IMR-90 (cell line): ENCODE measurements around the gene CPTP. TPM values are rescaled to one million over a fixed set of nuclear protein-coding genes. Genes with fewer than 3 reads are reported as not detected.

Experiments
- ATAC-seq: fragments of 200-7000 bp; cut with Tn5 transposase; 2 replicates; pipeline ENCODE4 v1.9.1; 2020; ENCODE audit warnings: low read depth, mild to moderate bottlenecking, moderate library complexity
- BruUV-seq: library from RNA; stranded (reverse); fragments of 400-500 nt; replicated peaks from 2 replicates; lab custom pipeline; 2021; lab: Mats Ljungman, UMichigan
- CTCF ChIA-PET: fragments of 300-600 bp; formaldehyde crosslinking; extraction: SDS; loops from one replicate; lab custom pipeline; 2021; ENCODE audit warnings: antibody characterized with exemption; lab: Yijun Ruan, JAX
- POLR2A ChIA-PET: fragments of 300-600 bp; sonication (Branson Sonifier 250); formaldehyde crosslinking; loops from one replicate; lab custom pipeline; 2022; ENCODE audit warnings: antibody characterized with exemption; ENCODE audit not compliant: unreplicated experiment; lab: Charles Lee
- DNase-seq: peaks from one replicate; pipeline ENCODE4 v3.0.0; 2013
- H2AFZ ChIP-seq: replicated peaks from 2 replicates; pipeline ENCODE3; 2013; ENCODE audit warnings: low read length, mild to moderate bottlenecking; ENCODE audit not compliant: poor library complexity
- H2AK5ac ChIP-seq: 2 replicates; pipeline ENCODE4 v1.6.1; 2013; ENCODE audit warnings: low read depth, low read length, inconsistent platforms
- H2AK9ac ChIP-seq: replicated peaks from 2 replicates; pipeline ENCODE3; 2013; ENCODE audit warnings: mild to moderate bottlenecking, low read depth, low read length, moderate library complexity; ENCODE audit not compliant: poor library complexity
- H2BK120ac ChIP-seq: 2 replicates; pipeline ENCODE4 v1.6.1; 2013; ENCODE audit warnings: low read depth, low read length, inconsistent platforms
- H2BK15ac ChIP-seq: 3 replicates; pipeline ENCODE4 v1.6.1; 2013; ENCODE audit warnings: low read depth, low read length, inconsistent platforms
- H2BK20ac ChIP-seq: 2 replicates; pipeline ENCODE4 v1.6.1; 2013; ENCODE audit warnings: low read depth, mild to moderate bottlenecking, inconsistent platforms, low read length, moderate library complexity
- H2BK5ac ChIP-seq: 2 replicates; pipeline ENCODE4 v1.6.1; 2013; ENCODE audit warnings: mild to moderate bottlenecking, low read depth, low read length, inconsistent platforms; ENCODE audit not compliant: poor library complexity, severe bottlenecking
- H3K14ac ChIP-seq: replicated peaks from 2 replicates; pipeline ENCODE4 v1.6.1; 2013; ENCODE audit warnings: low read depth, low read length, inconsistent platforms
- H3K18ac ChIP-seq: 2 replicates; pipeline ENCODE4 v1.6.1; 2013; ENCODE audit warnings: low read depth, low read length, control low read depth
- H3K23ac ChIP-seq: 2 replicates; pipeline ENCODE4 v1.6.1; 2013; ENCODE audit warnings: low read depth, low read length, inconsistent platforms
- H3K27ac ChIP-seq: 2 replicates; pipeline ENCODE4 v1.5.1; 2013; ENCODE audit warnings: mild to moderate bottlenecking, control low read depth, low read length; ENCODE audit not compliant: insufficient read depth
- H3K27me3 ChIP-seq: 2 replicates; pipeline ENCODE4 v1.6.1; 2013; ENCODE audit warnings: low read length; ENCODE audit not compliant: control insufficient read depth, insufficient read depth
- H3K36me3 ChIP-seq: 2 replicates; pipeline ENCODE4 v1.6.1; 2013; ENCODE audit warnings: low read length, mixed read lengths; ENCODE audit not compliant: control insufficient read depth, insufficient read depth
- H3K4ac ChIP-seq: 2 replicates; pipeline ENCODE4 v1.6.1; 2013; ENCODE audit warnings: low read depth, low read length, inconsistent platforms
- H3K4me1 ChIP-seq: 2 replicates; pipeline ENCODE4 v1.6.1; 2013; ENCODE audit warnings: low read length, mixed read lengths; ENCODE audit not compliant: control insufficient read depth, insufficient read depth
- H3K4me2 ChIP-seq: 2 replicates; pipeline ENCODE4 v1.6.1; 2013; ENCODE audit warnings: low read depth, mild to moderate bottlenecking, control low read depth, low read length, moderate library complexity
- H3K4me3 ChIP-seq: 2 replicates; pipeline ENCODE4 v1.5.1; 2013; ENCODE audit warnings: low read depth, mild to moderate bottlenecking, control low read depth, low read length, moderate library complexity; ENCODE audit not compliant: insufficient read depth
- H3K56ac ChIP-seq: 2 replicates; pipeline ENCODE4 v1.6.1; 2013; ENCODE audit warnings: low read length, inconsistent platforms; ENCODE audit not compliant: insufficient read depth; ENCODE audit errors: extremely low read depth
- H3K79me1 ChIP-seq, 2 experiments: 2 replicates each; pipeline ENCODE4 v1.6.1; 2013; ENCODE audit warnings: low read length in 2 of 2, inconsistent platforms in 1 of 2, low read depth in 1 of 2
- H3K9ac ChIP-seq: 2 replicates; pipeline ENCODE4 v1.6.1; 2013; ENCODE audit warnings: low read depth, low read length, control low read depth
- H3K9me1 ChIP-seq: 2 replicates; pipeline ENCODE4 v1.6.1; 2013; ENCODE audit warnings: low read length, inconsistent platforms; ENCODE audit not compliant: insufficient read depth
- H3K9me3 ChIP-seq: 2 replicates; pipeline ENCODE4 v1.6.1; 2013; ENCODE audit warnings: low read length; ENCODE audit not compliant: control insufficient read depth, insufficient read depth
- H4K20me1 ChIP-seq: 2 replicates; pipeline ENCODE4 v1.6.1; 2013; ENCODE audit warnings: low read length, inconsistent platforms; ENCODE audit not compliant: insufficient read depth
- H4K5ac ChIP-seq: 2 replicates; pipeline ENCODE4 v1.6.1; 2013; ENCODE audit warnings: mild to moderate bottlenecking, low read depth, low read length, control low read depth
- H4K8ac ChIP-seq, 2 experiments: 2 replicates each; pipeline ENCODE4 v1.6.1; 2013; ENCODE audit warnings: low read depth in 2 of 2, low read length in 2 of 2, control low read depth in 1 of 2, inconsistent platforms in 1 of 2
- H4K91ac ChIP-seq: 2 replicates; pipeline ENCODE4 v1.6.1; 2013; ENCODE audit warnings: low read depth, low read length, inconsistent platforms; ENCODE audit not compliant: insufficient read depth
- BHLHE40 ChIP-seq: fragments of 150-350 bp; IDR thresholded peaks from 2 replicates; pipeline ENCODE4 v1.6.1; 2016; ENCODE audit warnings: mild to moderate bottlenecking, low read depth, low read length
- CEBPB ChIP-seq: IDR thresholded peaks from 2 replicates; pipeline ENCODE4 v1.6.1; 2012; ENCODE audit warnings: low read depth, low read length, improper control_type of control experiment
- CTCF ChIP-seq: conservative IDR thresholded peaks from 2 replicates; pipeline ENCODE4 v1.5.1; 2012; ENCODE audit warnings: mild to moderate bottlenecking, low read depth, low read length, improper control_type of control experiment
- FOS ChIP-seq: fragments of 150-350 bp; IDR thresholded peaks from 2 replicates; pipeline ENCODE4 v1.6.1; 2016; ENCODE audit warnings: low read depth, low read length
- MAFK ChIP-seq: IDR thresholded peaks from 2 replicates; pipeline ENCODE4 v1.6.1; 2012; ENCODE audit warnings: low read depth, low read length, improper control_type of control experiment
- MAZ ChIP-seq: IDR thresholded peaks from 2 replicates; pipeline ENCODE4 v1.6.1; 2012; ENCODE audit warnings: low read depth, mild to moderate bottlenecking, low read length, improper control_type of control experiment, moderate library complexity, borderline replicate concordance
- MXI1 ChIP-seq: IDR thresholded peaks from 2 replicates; pipeline ENCODE4 v1.6.1; 2012; ENCODE audit warnings: low read depth, mild to moderate bottlenecking, low read length, moderate library complexity, borderline replicate concordance
- NFE2L2 ChIP-seq: fragments of 150-350 bp; IDR thresholded peaks from 2 replicates; pipeline ENCODE4 v1.6.1; 2016; ENCODE audit warnings: low read depth, mild to moderate bottlenecking, low read length
- RAD21 ChIP-seq: IDR thresholded peaks from 2 replicates; pipeline ENCODE4 v1.6.1; 2012; ENCODE audit warnings: low read length, improper control_type of control experiment
- RCOR1 ChIP-seq: IDR thresholded peaks from 2 replicates; pipeline ENCODE4 v1.6.1; 2012; ENCODE audit warnings: mild to moderate bottlenecking, low read length, improper control_type of control experiment; ENCODE audit not compliant: insufficient replicate concordance
- RFX5 ChIP-seq: IDR thresholded peaks from 2 replicates; pipeline ENCODE4 v1.8.0; 2012; ENCODE audit warnings: low read depth, mild to moderate bottlenecking, low read length, moderate library complexity
- USF2 ChIP-seq: fragments of 150-350 bp; IDR thresholded peaks from 2 replicates; pipeline ENCODE4 v1.6.1; 2017; ENCODE audit warnings: mild to moderate bottlenecking, antibody characterized with exemption, low read length, low read depth
- WGBS, 2 experiments: methylation state at CpG; one replicate each; pipeline versions ENCODE4 v1.1.5 to v1.1.7; 2013; ENCODE audit warnings: missing lambda C conversion rate in 2 of 2; ENCODE audit not compliant: insufficient read length in 1 of 2; ENCODE audit errors: extremely low coverage in 2 of 2; 5-methylcytosine and 5-hydroxymethylcytosine counted together
- dilution Hi-C: fragments of 300-500 bp; cut with HindIII; formaldehyde crosslinking; loops from one replicate; pipeline ENCODE4 v1.14.3; 2018; ENCODE audit warnings: low sequenced_read_pairs; ENCODE audit not compliant: unreplicated experiment
- in situ Hi-C: fragments of 300-500 bp; cut with MboI; formaldehyde crosslinking; loops from 3 replicates; pipeline ENCODE4 v1.14.3; 2019; ENCODE audit warnings: low sequenced_read_pairs, inconsistent platforms, mixed read lengths
- intact Hi-C: fragments of 100-400 bp; cut with micrococcal nuclease; formaldehyde crosslinking; loops from 2 replicates; pipeline ENCODE4 v1.10.0; 2022
- polyA plus RNA-seq, 3 experiments: library from polyadenylated mRNA; depleted of rRNA; stranded (reverse); fragments of >200 nt; gene quantifications; 2 replicates each; pipeline ENCODE4 v1.2.3, GENCODE V29; 2012; ENCODE audit warnings: low replicate concordance in 1 of 3
- total RNA-seq: library from RNA; depleted of rRNA; stranded (reverse); fragments of >200 nt; gene quantifications from 2 replicates; pipeline ENCODE4 v1.2.3, GENCODE V29; 2012
- TF ChIP-seq, protein P1 (sequence below): fragments of 150-350 bp; IDR thresholded peaks from 2 replicates; pipeline ENCODE4 v1.6.1; 2016; ENCODE audit warnings: low read depth, mild to moderate bottlenecking, low read length, moderate library complexity, borderline replicate concordance

Gene CPTP
- total and polyA plus RNA-seq, 2 of the 4 experiments (the other 2 are of a cell fraction): 2.7 to 12.1 TPM

DNA sequence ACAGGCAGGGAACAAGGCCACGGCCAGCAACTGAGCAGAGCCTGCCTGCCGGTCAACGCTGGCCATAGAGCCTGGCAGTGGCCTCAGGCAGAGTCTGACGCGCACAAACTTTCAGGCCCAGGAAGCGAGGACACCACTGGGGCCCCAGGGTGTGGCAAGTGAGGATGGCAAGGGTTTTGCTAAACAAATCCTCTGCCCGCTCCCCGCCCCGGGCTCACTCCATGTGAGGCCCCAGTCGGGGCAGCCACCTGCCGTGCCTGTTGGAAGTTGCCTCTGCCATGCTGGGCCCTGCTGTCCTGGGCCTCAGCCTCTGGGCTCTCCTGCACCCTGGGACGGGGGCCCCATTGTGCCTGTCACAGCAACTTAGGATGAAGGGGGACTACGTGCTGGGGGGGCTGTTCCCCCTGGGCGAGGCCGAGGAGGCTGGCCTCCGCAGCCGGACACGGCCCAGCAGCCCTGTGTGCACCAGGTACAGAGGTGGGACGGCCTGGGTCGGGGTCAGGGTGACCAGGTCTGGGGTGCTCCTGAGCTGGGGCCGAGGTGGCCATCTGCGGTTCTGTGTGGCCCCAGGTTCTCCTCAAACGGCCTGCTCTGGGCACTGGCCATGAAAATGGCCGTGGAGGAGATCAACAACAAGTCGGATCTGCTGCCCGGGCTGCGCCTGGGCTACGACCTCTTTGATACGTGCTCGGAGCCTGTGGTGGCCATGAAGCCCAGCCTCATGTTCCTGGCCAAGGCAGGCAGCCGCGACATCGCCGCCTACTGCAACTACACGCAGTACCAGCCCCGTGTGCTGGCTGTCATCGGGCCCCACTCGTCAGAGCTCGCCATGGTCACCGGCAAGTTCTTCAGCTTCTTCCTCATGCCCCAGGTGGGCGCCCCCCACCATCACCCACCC, 6.7 kb downstream of the CPTP start, which contains the start of gene TAS1R3:
TSS of gene TAS1R3 (plus strand) at position 213 of the 898 bp plus-strand sequence. CDS start at position 279, 66 bp downstream.
- no peak within 1 kb of the TSS for H2BK120ac ChIP-seq
- no peak within 1 kb of the TSS for H4K91ac ChIP-seq
- ChIA-PET POLR2A (no interaction called here), CTCF (no interaction called here)
- H2AK5ac ChIP-seq: no peak within 1 kb of the TSS
- no peak within 1 kb of the TSS for H3K18ac ChIP-seq
- TF ChIP-seq FOS (no peak), USF2 (no peak), MAZ (no peak), MXI1 (no peak), RFX5 (no peak), NFE2L2 (no peak), MAFK (no peak), RCOR1 (no peak), RAD21 (no peak), BHLHE40 (no peak), CEBPB (no peak), CTCF (no peak)
- TF ChIP-seq, protein P1, sequence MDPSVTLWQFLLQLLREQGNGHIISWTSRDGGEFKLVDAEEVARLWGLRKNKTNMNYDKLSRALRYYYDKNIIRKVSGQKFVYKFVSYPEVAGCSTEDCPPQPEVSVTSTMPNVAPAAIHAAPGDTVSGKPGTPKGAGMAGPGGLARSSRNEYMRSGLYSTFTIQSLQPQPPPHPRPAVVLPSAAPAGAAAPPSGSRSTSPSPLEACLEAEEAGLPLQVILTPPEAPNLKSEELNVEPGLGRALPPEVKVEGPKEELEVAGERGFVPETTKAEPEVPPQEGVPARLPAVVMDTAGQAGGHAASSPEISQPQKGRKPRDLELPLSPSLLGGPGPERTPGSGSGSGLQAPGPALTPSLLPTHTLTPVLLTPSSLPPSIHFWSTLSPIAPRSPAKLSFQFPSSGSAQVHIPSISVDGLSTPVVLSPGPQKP: no peak
- peak within 1 kb of the TSS; percentile 32 for H2AFZ ChIP-seq
- H3K56ac ChIP-seq: no peak within 1 kb of the TSS
- H3K23ac ChIP-seq: no peak within 1 kb of the TSS
- H4K8ac ChIP-seq: no peak within 1 kb of the TSS
- peaks cover 19% of the 10 kb centered on the region for H4K20me1 ChIP-seq
- no peak within 1 kb of the TSS for H2BK20ac ChIP-seq
- H3K9ac ChIP-seq: no peak within 1 kb of the TSS
- H2AK9ac ChIP-seq: no peak within 1 kb of the TSS
- no peak within 1 kb of the TSS for H3K27ac ChIP-seq
- peaks cover 10% of the 10 kb centered on the region for H3K36me3 ChIP-seq
- BruUV-seq: no TSS peak
- no peak within 1 kb of the TSS for H4K5ac ChIP-seq
- DNase-seq (no peak), ATAC-seq (no peak)
- no peaks in the 10 kb centered on the region for H3K4me1 ChIP-seq
- no peak within 1 kb of the TSS for H2BK5ac ChIP-seq
- intact Hi-C loops (no loop called here), dilution Hi-C loops (no loop called here), in situ Hi-C loops (no loop called here)
- H2BK15ac ChIP-seq: no peak within 1 kb of the TSS
- peaks cover 9% of the 10 kb centered on the region for H3K9me1 ChIP-seq
- H3K4me2 ChIP-seq: no peak within 1 kb of the TSS
- H3K4me3 ChIP-seq: no peak within 1 kb of the TSS
- H3K79me1 ChIP-seq: peaks cover 7 to 16% of the 10 kb centered on the region in 2 experiments; a peak in 2 of 4 replicates
- WGBS, 2 experiments: 83% methylated on average over 14 of the region's 41 CpGs; no CpG with 5 or more reads in 1 of the 2 experiments
- no peak within 1 kb of the TSS for H3K14ac ChIP-seq
- H3K27me3 ChIP-seq: no peaks in the 10 kb centered on the region
- no peaks in the 10 kb centered on the region for H3K9me3 ChIP-seq
- no peak within 1 kb of the TSS for H3K4ac ChIP-seq
